Caco-2 (cell line): ENCODE results near the gene FEV. TPM values are rescaled to one million over a fixed set of nuclear protein-coding genes. Genes with fewer than 3 reads are reported as not detected.
A peak's percentile ranks its signal among the peaks of the same experiment; 100 is the strongest.

Source experiments
- BruUV-seq: library from RNA; stranded (reverse); fragments of 400-500 nt; replicated peaks from 2 replicates; lab custom pipeline; 2021; lab: Mats Ljungman, UMichigan
- CTCF ChIA-PET: fragments of 300-600 bp; sonication (Branson Sonifier 250); formaldehyde crosslinking; loops from one replicate; lab custom pipeline; 2022; ENCODE audit warnings: antibody characterized with exemption; lab: Charles Lee
- POLR2A ChIA-PET: fragments of 300-600 bp; sonication (Branson Sonifier 250); formaldehyde crosslinking; loops from one replicate; lab custom pipeline; 2022; ENCODE audit warnings: antibody characterized with exemption; lab: Charles Lee
- DNase-seq, 2 experiments: peaks; one replicate each; pipeline versions ENCODE4 v3.0.0 to v3.0.0-alpha.2; 2020 to 2022
- H3K27me3 ChIP-seq: replicated peaks from 2 replicates; pipeline ENCODE4 v1.6.0; 2011; ENCODE audit warnings: low read length; ENCODE audit not compliant: control insufficient read depth, insufficient read depth
- H3K36me3 ChIP-seq: 2 replicates; pipeline ENCODE4 v1.5.1; 2011; ENCODE audit warnings: low read length; ENCODE audit not compliant: control insufficient read depth, insufficient read depth
- H3K4me1 ChIP-seq: fragments of 250-450 bp; sonication (Bioruptor Pico); 2 replicates; pipeline ENCODE4 v1.5.1; 2020; ENCODE audit warnings: mild to moderate bottlenecking
- H3K4me3 ChIP-seq: 2 replicates; pipeline ENCODE4 v1.5.1; 2011; ENCODE audit warnings: low read depth, mild to moderate bottlenecking, control low read depth, low read length
- H3K9me3 ChIP-seq: fragments of 250-450 bp; sonication (Bioruptor Pico); 2 replicates; pipeline ENCODE4 v1.5.1; 2020; ENCODE audit warnings: mild to moderate bottlenecking, moderate library complexity
- H3K27ac Mint-ChIP-seq: one replicate; pipeline ENCODE4 v1.8.0; 2022; ENCODE audit warnings: mixed read lengths; ENCODE audit not compliant: unreplicated experiment
- H3K27me3 Mint-ChIP-seq: one replicate; pipeline ENCODE4 v1.8.0; 2022; ENCODE audit warnings: mixed read lengths; ENCODE audit not compliant: insufficient read depth, unreplicated experiment
- H3K36me3 Mint-ChIP-seq: one replicate; pipeline ENCODE4 v1.8.0; 2022; ENCODE audit warnings: mild to moderate bottlenecking, mixed read lengths; ENCODE audit not compliant: insufficient read depth, unreplicated experiment
- H3K4me1 Mint-ChIP-seq: one replicate; pipeline ENCODE4 v1.8.0; 2022; ENCODE audit warnings: low read depth, mixed read lengths; ENCODE audit not compliant: unreplicated experiment
- H3K4me3 Mint-ChIP-seq: one replicate; pipeline ENCODE4 v1.8.0; 2022; ENCODE audit warnings: mild to moderate bottlenecking, moderate library complexity, mixed read lengths; ENCODE audit not compliant: unreplicated experiment
- H3K9me3 Mint-ChIP-seq: one replicate; pipeline ENCODE4 v1.8.0; 2022; ENCODE audit warnings: mixed read lengths; ENCODE audit not compliant: unreplicated experiment
- CTCF ChIP-seq, 2 experiments: fragments of 200-600 bp in 1 of 2; IDR thresholded peaks; 1 replicate in 1 of 2; 2 replicates in 1 of 2; pipeline versions ENCODE4 v1.5.1 to v1.8.0; 2011 to 2022; ENCODE audit warnings: antibody characterized with exemption in 1 of 2, control low read depth in 1 of 2, inconsistent platforms in 1 of 2, low read depth in 1 of 2, low read length in 1 of 2, mild to moderate bottlenecking in 1 of 2, moderate library complexity in 1 of 2; ENCODE audit not compliant: insufficient read depth in 1 of 2, severe bottlenecking in 1 of 2, unreplicated experiment in 1 of 2
- intact Hi-C: fragments of 100-400 bp; cut with micrococcal nuclease; formaldehyde crosslinking; loops from one replicate; pipeline ENCODE4 v1.10.0; 2022; ENCODE audit not compliant: unreplicated experiment
- total RNA-seq: library from RNA; stranded (reverse); gene quantifications from 2 replicates; pipeline ENCODE4 v1.2.3, GENCODE V29; 2022

FEV gene
- total RNA-seq, 1 experiment from 2014 or later = not detected

GRCh38 chr2:218980735-218981389 is 4.1 kb downstream of the FEV start:
- ChIA-PET CTCF (interaction anchor here (0.6 to 2.5 kb wide), 35 partner anchors 14 to 407 kb away, joined by 3 to 39 read pairs (median 5); partner anchors contain the start of genes CDK5R2, CNPPD1, CYP27A1 and DNAJB2), POLR2A (interaction anchor here (0.8 kb wide), 1 partner anchor 143 kb away, joined by 3 read pairs; no protein-coding TSS in a partner anchor)
- H3K27ac Mint-ChIP-seq = no peak overlapping the region
- intact Hi-C loops = loop anchor here (1.0 to 5.0 kb wide), 3 partner anchors 18 to 174 kb away; no protein-coding TSS in a partner anchor
- H3K4me1 Mint-ChIP-seq = peaks cover 6% of the 10 kb centered on the region
- Histone ChIP-seq H3K4me3 (no peak overlapping the region), H3K9me3 (no peaks in the 10 kb centered on the region), H3K27me3 (peaks cover 11% of the 10 kb centered on the region), H3K4me1 (peaks cover 14% of the 10 kb centered on the region), H3K36me3 (no peaks in the 10 kb centered on the region)
- H3K9me3 Mint-ChIP-seq = no peaks in the 10 kb centered on the region
- BruUV-seq = no TSS peak
- no peaks in the 10 kb centered on the region for H3K36me3 Mint-ChIP-seq
- peak in 1 of 2 experiments; percentile 34 for DNase-seq
- no peak for TF ChIP-seq CTCF (IDR thresholded peaks at IDR 0.05; ENCODE audit: insufficient read depth in 1 of 2, low read depth in 1 of 2, low read length in 1 of 2, severe bottlenecking in 1 of 2, unreplicated experiment in 1 of 2)
- peaks cover 28% of the 10 kb centered on the region for H3K27me3 Mint-ChIP-seq
- H3K4me3 Mint-ChIP-seq = peak overlapping the region; percentile 51

- H3K9me3 Mint-ChIP-seq = no peaks in the 10 kb centered on the region
- no peak overlapping the region for H3K27ac Mint-ChIP-seq
- DNase-seq = peak; percentile 87 to 90
- BruUV-seq = no TSS peak
- peak overlapping the region; percentile 31 for H3K4me3 Mint-ChIP-seq
- ChIA-PET CTCF (interaction anchor here (0.5 to 2.5 kb wide), 48 partner anchors 12 to 408 kb away, joined by 3 to 39 read pairs (median 4); partner anchors contain the start of genes CDK5R2, CNPPD1, CYP27A1 and DNAJB2), POLR2A (interaction anchor here (0.7 kb wide), 1 partner anchor 12 kb away, joined by 3 read pairs; no protein-coding TSS in a partner anchor)
- intact Hi-C loops = loop anchor here (1.0 to 5.0 kb wide), 4 partner anchors 17 to 175 kb away; no protein-coding TSS in a partner anchor
- H3K4me1 ChIP-seq = peaks cover 14% of the 10 kb centered on the region
- H3K27me3 ChIP-seq = peaks cover 9% of the 10 kb centered on the region
- H3K36me3 Mint-ChIP-seq = no peaks in the 10 kb centered on the region
- H3K4me1 Mint-ChIP-seq = peaks cover 6% of the 10 kb centered on the region
- no peaks in the 10 kb centered on the region for H3K9me3 ChIP-seq
- H3K4me3 ChIP-seq = peak overlapping the region; percentile 28
- no peaks in the 10 kb centered on the region for H3K36me3 ChIP-seq
- peaks cover 23% of the 10 kb centered on the region for H3K27me3 Mint-ChIP-seq
- peak; percentile 92 to 97 for TF ChIP-seq CTCF (IDR thresholded peaks at IDR 0.05; ENCODE audit: insufficient read depth in 1 of 2, low read depth in 1 of 2, low read length in 1 of 2, severe bottlenecking in 1 of 2, unreplicated experiment in 1 of 2)
Measured at GRCh38 chr2:218979846-218980734, 4.9 kb downstream of the FEV start.
